Gastrocnemius medialis (tissue), 4 donors: Measurements from ENCODE around the gene VPS39. TPM values are rescaled to one million over a fixed set of nuclear protein-coding genes. Genes with fewer than 3 reads are reported as not detected.
A peak's percentile ranks its signal among the peaks of the same experiment; 100 is the strongest.

Experiments
- ATAC-seq, 2 donors: fragments of 150-250 bp; one replicate each; pipeline ENCODE4 v1.9.1; 2016
- DNase-seq, 2 donors: peaks; one replicate each; pipeline ENCODE4 v3.0.0-alpha.2; 2019
- H3K27ac ChIP-seq, 4 donors: fragments of 200-600 bp; sonication (generic); 1 replicate in 1 of 4; 2 replicates in 3 of 4; pipeline ENCODE4 v1.5.1; 2016 to 2018; ENCODE audit warnings: mild to moderate bottlenecking in 2 of 4, moderate library complexity in 1 of 4
- H3K27me3 ChIP-seq, 3 donors: fragments of 200-600 bp; sonication (generic) in 2 of 3; 1 replicate in 1 of 3; 2 replicates in 2 of 3; pipeline versions ENCODE4 v1.5.1 to v1.6.0; 2016 to 2019; ENCODE audit warnings: mild to moderate bottlenecking in 1 of 3, moderate library complexity in 1 of 3
- H3K36me3 ChIP-seq, 2 donors: fragments of 200-600 bp; sonication (generic) in 1 of 2; one replicate each; pipeline ENCODE4 v1.5.1; 2017 to 2018
- H3K4me1 ChIP-seq, 2 donors: fragments of 200-600 bp; sonication (generic) in 1 of 2; one replicate each; pipeline ENCODE4 v1.5.1; 2016 to 2017; ENCODE audit warnings: mild to moderate bottlenecking in 2 of 2
- H3K4me3 ChIP-seq, 4 donors: fragments of 200-600 bp; sonication (generic) in 3 of 4; 1 replicate in 1 of 4; 2 replicates in 3 of 4; pipeline ENCODE4 v1.5.1; 2016 to 2019; ENCODE audit warnings: mild to moderate bottlenecking in 2 of 4
- H3K9me3 ChIP-seq, 3 donors: fragments of 200-600 bp; sonication (generic) in 2 of 3; 1 replicate in 1 of 3; 2 replicates in 2 of 3; pipeline ENCODE4 v1.5.1; 2016 to 2019
- POLR2A ChIP-seq, 2 donors: fragments of 450-650 bp; IDR thresholded peaks; one replicate each; pipeline ENCODE4 v1.6.1; 2017; ENCODE audit warnings: antibody characterized with exemption in 2 of 2, mild to moderate bottlenecking in 2 of 2, moderate library complexity in 2 of 2
- in situ Hi-C, 4 donors: fragments of 200-750 bp; cut with MboI; loops; one replicate each; pipeline versions ENCODE4 v1.15.0 to v1.8.0; 2017; ENCODE audit warnings: low sequenced_read_pairs in 4 of 4
- intact Hi-C: fragments of 100-400 bp; cut with DNase I; formaldehyde crosslinking; loops from one replicate; pipeline ENCODE4 v1.15.1; 2023; ENCODE audit warnings: low total_unique reads
- total RNA-seq, 4 donors: library from RNA; depleted of rRNA; stranded (reverse); fragments of >200 nt; gene quantifications; one replicate each; pipeline versions ENCODE4 v1.1.0 to v1.2.3, GENCODE V29; 2016
- TF ChIP-seq, protein P1 (sequence below), 5 experiments: fragments of 450-650 bp in 3 of 5; fragments of 200-600 bp in 2 of 5; sonication (generic) in 2 of 5; IDR thresholded peaks in 4 of 5; conservative IDR thresholded peaks in 1 of 5; 1 replicate in 4 of 5; 2 replicates in 1 of 5; pipeline ENCODE4 v1.5.1; 2016 to 2019; ENCODE audit warnings: antibody characterized with exemption in 5 of 5, mild to moderate bottlenecking in 3 of 5, moderate library complexity in 3 of 5

Gene VPS39
- total RNA-seq, 4 donors from 2014 or later: 28.8 to 41.8 (median 35.2) TPM

DNA sequence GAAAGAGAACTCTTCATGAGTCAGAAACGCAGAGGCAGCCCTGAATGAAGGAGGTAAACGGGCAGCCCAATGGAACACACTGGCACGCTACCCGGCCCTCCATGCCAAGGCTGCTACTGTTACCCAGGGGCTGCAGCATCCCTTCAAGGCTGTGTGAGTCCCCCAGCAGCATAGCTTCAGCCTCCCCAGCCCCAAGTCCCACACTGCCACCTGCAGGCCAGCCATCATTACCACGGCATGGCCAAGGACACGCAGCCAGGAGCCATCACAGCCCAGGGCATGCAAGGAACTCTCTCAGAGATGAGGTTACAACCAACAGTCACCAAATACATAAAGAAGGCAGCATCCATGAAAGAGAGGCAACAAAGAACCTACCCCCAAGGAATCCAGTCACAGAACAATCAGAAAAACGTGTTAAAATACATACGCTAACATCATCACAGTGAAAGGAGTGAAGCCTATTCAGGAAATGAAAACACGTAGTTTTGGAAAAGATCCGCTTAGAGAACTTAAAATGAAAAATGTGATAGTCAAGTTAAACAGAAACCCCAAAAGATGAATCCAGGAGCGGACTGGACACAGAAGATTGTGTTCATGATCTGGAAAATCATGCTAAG lies 74.1 kb downstream of the VPS39 start:
- DNase-seq (no peak), ATAC-seq (peak in 1 of 2 donors; percentile 52)
- no peaks in the 10 kb centered on the region for H3K27me3 ChIP-seq
- TF ChIP-seq, protein P1, sequence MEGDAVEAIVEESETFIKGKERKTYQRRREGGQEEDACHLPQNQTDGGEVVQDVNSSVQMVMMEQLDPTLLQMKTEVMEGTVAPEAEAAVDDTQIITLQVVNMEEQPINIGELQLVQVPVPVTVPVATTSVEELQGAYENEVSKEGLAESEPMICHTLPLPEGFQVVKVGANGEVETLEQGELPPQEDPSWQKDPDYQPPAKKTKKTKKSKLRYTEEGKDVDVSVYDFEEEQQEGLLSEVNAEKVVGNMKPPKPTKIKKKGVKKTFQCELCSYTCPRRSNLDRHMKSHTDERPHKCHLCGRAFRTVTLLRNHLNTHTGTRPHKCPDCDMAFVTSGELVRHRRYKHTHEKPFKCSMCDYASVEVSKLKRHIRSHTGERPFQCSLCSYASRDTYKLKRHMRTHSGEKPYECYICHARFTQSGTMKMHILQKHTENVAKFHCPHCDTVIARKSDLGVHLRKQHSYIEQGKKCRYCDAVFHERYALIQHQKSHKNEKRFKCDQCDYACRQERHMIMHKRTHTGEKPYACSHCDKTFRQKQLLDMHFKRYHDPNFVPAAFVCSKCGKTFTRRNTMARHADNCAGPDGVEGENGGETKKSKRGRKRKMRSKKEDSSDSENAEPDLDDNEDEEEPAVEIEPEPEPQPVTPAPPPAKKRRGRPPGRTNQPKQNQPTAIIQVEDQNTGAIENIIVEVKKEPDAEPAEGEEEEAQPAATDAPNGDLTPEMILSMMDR (IDR thresholded peaks at IDR 0.05 in 4 of 5, conservative IDR thresholded peaks at IDR 0.05 in 1 of 5): peak in 3 of 5 experiments; percentile 51 to 68 (median 57)
- TF ChIP-seq POLR2A (IDR thresholded peaks at IDR 0.05): no peak
- in situ Hi-C loops: no loop called here
- H3K36me3 ChIP-seq: no peaks in the 10 kb centered on the region
- H3K9me3 ChIP-seq: no peaks in the 10 kb centered on the region
- H3K4me3 ChIP-seq: no peak overlapping the region
- intact Hi-C loops: loop anchor here (2.0 to 5.0 kb wide), 3 partner anchors 47 to 147 kb away; no protein-coding TSS in a partner anchor
- H3K27ac ChIP-seq: no peak overlapping the region
- no peaks in the 10 kb centered on the region for H3K4me1 ChIP-seq

DNA sequence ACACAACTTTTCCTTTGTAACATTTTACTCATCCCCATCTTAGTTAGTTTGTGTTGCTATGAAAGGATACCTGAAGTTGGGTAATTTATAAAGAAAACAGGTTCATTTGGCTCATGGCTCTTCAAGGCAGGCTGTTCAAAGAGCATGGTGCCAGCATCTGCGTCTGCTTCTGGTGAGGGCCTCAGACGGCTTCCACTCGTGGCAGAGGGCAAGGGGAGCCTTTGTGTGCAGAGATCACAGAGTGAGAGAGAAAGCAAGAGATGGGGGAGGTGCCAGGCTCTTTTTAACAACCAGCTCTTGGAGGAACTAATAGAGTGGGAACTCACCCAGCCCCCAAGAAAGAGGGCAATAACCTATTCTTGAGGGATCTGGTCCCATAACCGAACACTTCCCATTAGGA lies 74.7 kb downstream of the VPS39 start:
- DNase-seq: no peak
- intact Hi-C loops: loop anchor here (2.0 to 5.0 kb wide), 3 partner anchors 46 to 146 kb away; no protein-coding TSS in a partner anchor
- Histone ChIP-seq H3K4me3 (no peak overlapping the region), H3K9me3 (no peaks in the 10 kb centered on the region), H3K27ac (no peak overlapping the region), H3K36me3 (no peaks in the 10 kb centered on the region), H3K4me1 (no peaks in the 10 kb centered on the region), H3K27me3 (no peaks in the 10 kb centered on the region)
- ATAC-seq: no peak
- no peak for TF ChIP-seq POLR2A (IDR thresholded peaks at IDR 0.05)
- TF ChIP-seq, protein P1 (IDR thresholded peaks at IDR 0.05 in 4 of 5, conservative IDR thresholded peaks at IDR 0.05 in 1 of 5): no peak
- in situ Hi-C loops: no loop called here

DNA sequence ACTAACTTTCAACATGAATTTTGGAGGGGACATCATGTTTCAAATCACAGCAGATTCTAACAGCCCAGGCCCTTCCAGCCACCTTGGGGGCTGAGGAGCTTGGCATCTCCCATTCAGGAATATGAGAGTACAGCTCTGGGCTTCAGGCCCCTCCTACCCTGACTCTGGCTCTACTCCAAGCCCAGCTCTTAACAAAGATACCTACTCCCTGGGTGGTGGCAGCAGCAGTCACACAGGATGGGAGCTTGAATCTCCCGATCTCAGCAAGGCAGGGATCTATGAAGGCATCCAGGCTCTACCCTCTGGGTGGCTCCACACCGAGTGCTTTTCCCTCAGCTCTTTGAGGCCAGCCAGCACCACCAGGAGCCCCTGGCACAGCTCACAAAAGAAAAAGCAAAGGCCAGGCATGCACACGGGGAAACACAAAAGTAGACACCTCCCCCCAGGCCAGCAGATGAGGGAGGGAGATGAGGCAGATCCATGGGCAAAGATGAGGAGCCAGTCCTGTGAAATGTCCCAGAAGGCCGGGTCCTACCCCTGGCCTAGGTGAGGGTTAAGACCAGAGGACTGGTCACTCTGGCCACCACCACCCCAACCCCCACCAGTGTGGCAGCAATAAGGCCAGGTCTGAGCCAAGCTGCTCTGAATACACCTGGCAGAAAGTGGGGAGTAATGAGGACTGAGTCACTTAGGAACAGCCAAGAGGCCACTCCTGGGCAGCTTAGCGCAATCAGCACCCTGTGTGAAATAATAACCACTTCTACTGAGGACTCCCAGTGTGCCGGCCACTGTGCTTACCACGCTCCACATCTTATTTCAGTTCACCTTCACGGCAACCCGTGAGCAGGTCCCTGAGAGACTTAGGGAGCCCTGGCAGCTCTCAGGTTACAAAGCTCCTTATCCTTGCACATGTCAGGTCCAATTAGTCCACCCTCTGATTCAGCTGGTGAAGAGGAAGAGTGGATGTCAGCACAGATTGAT lies 76.0 kb downstream of the VPS39 start:
- Histone ChIP-seq H3K4me1 (no peaks in the 10 kb centered on the region), H3K36me3 (no peaks in the 10 kb centered on the region), H3K4me3 (no peak overlapping the region), H3K27ac (no peak overlapping the region), H3K9me3 (no peaks in the 10 kb centered on the region), H3K27me3 (no peaks in the 10 kb centered on the region)
- intact Hi-C loops (loop anchor here (2.0 to 5.0 kb wide), 3 partner anchors 45 to 145 kb away; no protein-coding TSS in a partner anchor), in situ Hi-C loops (no loop called here)
- peak; percentile 44 to 58 for ATAC-seq
- TF ChIP-seq, protein P1 (IDR thresholded peaks at IDR 0.05 in 4 of 5, conservative IDR thresholded peaks at IDR 0.05 in 1 of 5): no peak
- no peak for TF ChIP-seq POLR2A (IDR thresholded peaks at IDR 0.05)
- DNase-seq: no peak

DNA sequence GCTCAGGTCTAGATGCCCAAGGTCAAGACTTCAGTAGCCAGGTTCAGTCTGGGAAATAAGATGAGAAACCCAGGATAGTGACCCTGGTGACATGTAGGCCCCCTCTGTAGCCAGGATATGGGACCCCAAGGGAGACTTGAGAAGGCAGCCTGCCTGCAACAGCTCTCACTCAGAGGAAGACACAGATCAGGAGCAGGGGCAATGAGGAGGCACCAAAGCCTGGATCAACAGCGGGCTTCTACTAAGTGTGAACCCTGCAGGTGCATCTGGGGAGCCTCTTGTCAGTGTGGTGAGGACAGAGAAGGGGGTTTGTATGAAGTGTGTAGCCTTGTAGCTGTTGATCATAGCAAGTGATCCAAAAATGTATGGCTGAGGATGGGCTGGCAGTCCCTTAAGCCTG lies 77.1 kb downstream of the VPS39 start:
- intact Hi-C loops (loop anchor here (5.0 kb wide), 2 partner anchors 44 to 144 kb away; no protein-coding TSS in a partner anchor), in situ Hi-C loops (no loop called here)
- ATAC-seq: no peak
- TF ChIP-seq POLR2A (IDR thresholded peaks at IDR 0.05): no peak
- TF ChIP-seq, protein P1 (IDR thresholded peaks at IDR 0.05 in 4 of 5, conservative IDR thresholded peaks at IDR 0.05 in 1 of 5): no peak
- DNase-seq: no peak
- H3K9me3 ChIP-seq: no peaks in the 10 kb centered on the region
- no peaks in the 10 kb centered on the region for H3K27me3 ChIP-seq
- no peaks in the 10 kb centered on the region for H3K4me1 ChIP-seq
- no peak overlapping the region for H3K4me3 ChIP-seq
- H3K36me3 ChIP-seq: no peaks in the 10 kb centered on the region
- no peak overlapping the region for H3K27ac ChIP-seq
